HepG2 (cell line): ENCODE measurements around the gene PDCD1LG2. TPM values are rescaled to one million over a fixed set of nuclear protein-coding genes. Genes with fewer than 3 reads are reported as not detected.

ENCODE experiments used
- ATAC-seq: fragments of 200-7000 bp; cut with Tn5 transposase; 3 replicates; pipeline ENCODE4 v1.9.1; 2020; ENCODE audit warnings: mild to moderate bottlenecking, moderate library complexity
- BruUV-seq: library from RNA; stranded (reverse); fragments of 400-500 nt; replicated peaks from 2 replicates; lab custom pipeline; 2021; lab: Mats Ljungman, UMichigan
- CTCF ChIA-PET: fragments of 300-600 bp; formaldehyde crosslinking; extraction: SDS; loops from one replicate; lab custom pipeline; 2021; ENCODE audit warnings: low total read pairs, inconsistent platforms, low intra/inter-chr PET ratio; lab: Yijun Ruan, JAX
- POLR2A ChIA-PET: fragments of 350-600 bp; sonication (Branson Sonifier 250); formaldehyde crosslinking; loops from one replicate; lab custom pipeline; 2020; ENCODE audit warnings: antibody characterized with exemption, inconsistent platforms; lab: Yijun Ruan, JAX
- DNase-seq: peaks from one replicate; pipeline ENCODE4 v3.0.0-alpha.2; 2015; ENCODE audit warnings: low spot score
- FAIRE-seq: peaks from 3 replicates; lab custom pipeline; 2011; peaks lifted over from hg19 to GRCh38; lab: Jason Lieb, UNC
- H2AFZ ChIP-seq: one replicate; pipeline ENCODE4 v1.6.1; 2011; ENCODE audit warnings: low read length, inconsistent platforms
- H3K27ac ChIP-seq: fragments of 300-600 bp; 3 replicates; pipeline ENCODE4 v1.8.0; 2011; ENCODE audit warnings: mixed run types, mild to moderate bottlenecking, mixed read lengths, low read length, inconsistent platforms; ENCODE audit not compliant: insufficient read depth; ENCODE audit errors: extremely low read length
- H3K27me3 ChIP-seq, 2 experiments: fragments of 200-600 bp in 1 of 2; 2 replicates in 1 of 2; 3 replicates in 1 of 2; pipeline versions ENCODE4 v1.6.0 to v1.8.0; 2011; ENCODE audit warnings: low read length in 2 of 2, mild to moderate bottlenecking in 2 of 2, moderate library complexity in 2 of 2, inconsistent platforms in 1 of 2; ENCODE audit not compliant: insufficient read depth in 2 of 2, control insufficient read depth in 1 of 2
- H3K36me3 ChIP-seq, 2 experiments: fragments of 200-600 bp in 1 of 2; replicated peaks in 1 of 2; 2 replicates in 1 of 2; 3 replicates in 1 of 2; pipeline versions ENCODE4 v1.5.1 to v1.8.0; 2011; ENCODE audit warnings: low read length in 2 of 2, inconsistent platforms in 1 of 2; ENCODE audit not compliant: insufficient read depth in 2 of 2, control insufficient read depth in 1 of 2
- H3K4me1 ChIP-seq: 2 replicates; pipeline ENCODE4 v1.5.1; 2012; ENCODE audit warnings: low read length, inconsistent platforms; ENCODE audit not compliant: insufficient read depth
- H3K4me2 ChIP-seq: 2 replicates; pipeline ENCODE4 v1.6.0; 2011; ENCODE audit warnings: low read depth, low read length, inconsistent platforms
- H3K4me3 ChIP-seq, 3 experiments: fragments of 200-600 bp in 1 of 3; sonication (generic), shearing (Covaris generic) in 1 of 3; replicated peaks in 1 of 3; 2 replicates each; pipeline ENCODE4 v1.5.1; 2011 to 2016; ENCODE audit warnings: low read length in 3 of 3, inconsistent platforms in 2 of 3, low read depth in 2 of 3, mild to moderate bottlenecking in 2 of 3, control low read depth in 1 of 3, mixed read lengths in 1 of 3; ENCODE audit not compliant: insufficient read depth in 1 of 3
- H3K79me2 ChIP-seq: one replicate; pipeline ENCODE4 v1.6.1; 2011; ENCODE audit warnings: low read length, inconsistent platforms; ENCODE audit not compliant: insufficient read depth
- H3K9ac ChIP-seq: 2 replicates; pipeline ENCODE4 v1.6.0; 2011; ENCODE audit warnings: mild to moderate bottlenecking, low read depth, low read length, inconsistent platforms; ENCODE audit not compliant: insufficient read depth
- H3K9me3 ChIP-seq: 2 replicates; pipeline ENCODE4 v1.5.1; 2012; ENCODE audit warnings: mild to moderate bottlenecking, low read length
- H4K20me1 ChIP-seq: 2 replicates; pipeline ENCODE4 v1.6.0; 2011; ENCODE audit warnings: inconsistent platforms, mild to moderate bottlenecking, low read length, moderate library complexity; ENCODE audit not compliant: insufficient read depth
- CEBPZ ChIP-seq: IDR thresholded peaks from 2 replicates; pipeline ENCODE4 v1.6.1; 2012; ENCODE audit warnings: low read length, improper control_type of control experiment
- LCORL ChIP-seq, 2 experiments: fragments of 450-650 bp in 1 of 2; sonication (generic) in 1 of 2; formaldehyde crosslinking in 1 of 2; IDR thresholded peaks; 2 replicates each; pipeline versions ENCODE4 v1.5.0 to v1.6.1; 2017 to 2020; ENCODE audit warnings: antibody characterized with exemption in 1 of 2, missing genetic modification reagents in 1 of 2
- MAFF ChIP-seq: IDR thresholded peaks from 2 replicates; pipeline ENCODE4 v1.6.1; 2011; ENCODE audit warnings: low read depth, low read length, improper control_type of control experiment
- MAFK ChIP-seq, 2 experiments: IDR thresholded peaks in 1 of 2; conservative IDR thresholded peaks in 1 of 2; 2 replicates each; pipeline ENCODE4 v1.6.1; 2011; ENCODE audit warnings: improper control_type of control experiment in 2 of 2, low read length in 2 of 2
- ZNF124 ChIP-seq: sonication (generic); formaldehyde crosslinking; IDR thresholded peaks from 2 replicates; pipeline ENCODE4 v1.4.0; 2020; ENCODE audit warnings: missing genetic modification reagents
- ZNF891 ChIP-seq: sonication (generic); formaldehyde crosslinking; IDR thresholded peaks from 2 replicates; pipeline ENCODE4 v1.5.0; 2020; ENCODE audit warnings: mild to moderate bottlenecking, missing genetic modification reagents
- WGBS: methylation state at CpG from one replicate; pipeline ENCODE4 v1.1.6; 2017; ENCODE audit warnings: low lambda C conversion rate; 5-methylcytosine and 5-hydroxymethylcytosine counted together
- in situ Hi-C: cut with HindIII; loops from 2 replicates; pipeline ENCODE4 v1.10.0; 2017; ENCODE audit warnings: low pct_unique_long_range_greater_than_20kb; ENCODE audit not compliant: extremely low pct_ligation_motif_present
- intact Hi-C: fragments of 100-400 bp; cut with micrococcal nuclease; formaldehyde crosslinking; loops from one replicate; pipeline ENCODE4 v1.10.0; 2022; ENCODE audit not compliant: unreplicated experiment
- polyA plus RNA-seq, 8 experiments: library from polyadenylated mRNA; depleted of rRNA in 3 of 8; stranded (reverse) in 7 of 8; unstranded in 1 of 8; fragments of >200 nt; fragmentation: Illumina TruSeq in 4 of 8; extraction: Trizol in 4 of 8; gene quantifications; 2 replicates each; pipeline versions ENCODE4 v1.2.1 to v1.2.3, GENCODE V29; 2011 to 2016; ENCODE audit warnings: low read depth in 4 of 8, missing spikeins in 1 of 8, mixed read lengths in 1 of 8; ENCODE audit not compliant: insufficient read depth in 1 of 8
- total RNA-seq, 5 experiments: library from RNA; depleted of rRNA; stranded (reverse); fragments of >200 nt; fragmentation: Illumina TruSeq; extraction: Trizol; gene quantifications; 2 replicates each; pipeline ENCODE4 v1.2.3, GENCODE V29; 2016; ENCODE audit warnings: low read depth in 1 of 5

PDCD1LG2 gene
- total and polyA plus RNA-seq, 2 of the 13 experiments (the other 11 are each of a cell fraction or from before 2014, with no cell fraction given) = not detected

DNA sequence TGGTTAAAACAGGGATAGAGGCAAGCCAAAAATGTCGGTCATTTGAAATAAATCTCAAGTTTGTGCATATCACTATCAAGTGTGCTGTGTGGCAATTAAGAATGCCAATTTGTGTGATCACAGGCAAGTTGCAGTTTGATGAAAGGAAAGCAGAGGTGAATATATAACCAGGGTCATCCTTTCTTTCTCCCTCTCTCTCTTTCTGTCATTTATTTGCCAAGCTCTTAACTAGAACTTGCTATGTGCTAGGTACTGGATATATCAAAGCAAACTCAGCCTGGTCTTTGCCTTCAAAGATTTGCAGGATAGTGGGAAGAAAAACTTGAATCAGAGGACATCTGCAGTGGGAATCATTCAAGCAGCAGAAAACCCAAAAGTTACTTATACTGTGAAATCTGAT lies 22.0 kb downstream of the PDCD1LG2 start:
- Histone ChIP-seq H3K4me1 (no peaks in the 10 kb centered on the region; the same call in 1 of the 2 replicates), H3K79me2 (no peaks in the 10 kb centered on the region), H3K36me3 (no peaks in the 10 kb centered on the region), H3K4me2 (no peak overlapping the region)
- ATAC-seq = no peak
- POLR2A ChIA-PET = no interaction called here
- TF ChIP-seq CEBPZ = no peak
- TF ChIP-seq, all 625 proteins: peak for 0
- in situ Hi-C loops = no loop called here
- 0% methylated on average over 1 of the region's 1 CpG for WGBS
- intact Hi-C loops = no loop called here
- Histone ChIP-seq H3K27ac (no peak overlapping the region), H3K9ac (no peak overlapping the region), H3K4me3 (no peak overlapping the region), H3K27me3 (0 out of 5 replicates have a peak, but pooled peaks cover 0 to 3% of the 10 kb centered on the region in 2 experiments), H3K9me3 (no peaks in the 10 kb centered on the region), H2AFZ (no peak overlapping the region), H4K20me1 (no peaks in the 10 kb centered on the region)
- DNase-seq = no peak
- CTCF ChIA-PET = no interaction called here
- no peak for FAIRE-seq
- BruUV-seq = no TSS peak

DNA sequence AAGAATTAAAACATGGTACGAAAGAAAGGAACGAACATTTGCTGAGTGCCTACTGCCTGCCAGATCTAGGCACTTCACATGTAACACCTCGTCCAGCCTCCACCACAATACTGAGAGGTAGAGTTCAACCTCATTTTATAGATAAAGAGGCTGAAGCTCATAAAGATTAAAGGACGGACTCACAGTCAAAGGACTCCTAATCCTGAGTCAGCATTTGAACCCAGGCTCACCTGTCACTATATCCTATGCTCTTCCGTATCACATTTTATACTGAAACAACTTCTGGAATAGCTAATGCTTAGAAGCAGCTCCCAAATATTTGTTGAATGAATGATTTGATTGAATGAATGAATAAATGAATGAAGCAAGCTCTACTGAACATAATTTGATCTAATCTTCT lies 22.5 kb downstream of the PDCD1LG2 start:
- Histone ChIP-seq H3K9me3 (no peaks in the 10 kb centered on the region), H3K79me2 (no peaks in the 10 kb centered on the region), H3K4me2 (no peak overlapping the region), H3K4me3 (no peak overlapping the region), H2AFZ (no peak overlapping the region), H3K27ac (no peak overlapping the region), H3K27me3 (0 out of 5 replicates have a peak, but pooled peaks cover 0 to 3% of the 10 kb centered on the region in 2 experiments), H3K4me1 (no peaks in the 10 kb centered on the region; the same call in 1 of the 2 replicates), H4K20me1 (no peaks in the 10 kb centered on the region), H3K9ac (no peak overlapping the region), H3K36me3 (no peaks in the 10 kb centered on the region)
- DNase-seq = no peak
- in situ Hi-C loops (no loop called here), intact Hi-C loops (no loop called here)
- FAIRE-seq = no peak
- 29% methylated on average over 5 of the region's 5 CpGs for WGBS
- BruUV-seq = no TSS peak
- ChIA-PET CTCF (no interaction called here), POLR2A (no interaction called here)
- no peak for ATAC-seq
- peak; percentile 41; the same call in 1 of the 2 replicates for TF ChIP-seq MAFF
- TF ChIP-seq MAFK (conservative IDR thresholded peaks at IDR 0.05 in 1 of 2, IDR thresholded peaks at IDR 0.05 in 1 of 2; ENCODE audit: low read length in 2 of 2) = peak; percentile 28 to 74; a peak in 2 of 4 replicates
- no peak for TF ChIP-seq ZNF891 (CRISPR knock-in tag)
- TF ChIP-seq LCORL (IDR thresholded peaks at IDR 0.05) = no peak
- no peak for TF ChIP-seq LCORL (CRISPR knock-in tag; IDR thresholded peaks at IDR 0.05)
- TF ChIP-seq ZNF124 = no peak
